ENCODE measurements around the gene HPCA. TPM values are rescaled to one million over a fixed set of nuclear protein-coding genes. Genes with fewer than 3 reads are reported as not detected.

HPCA gene
- total and polyA plus RNA-seq, 2 of the 8 experiments (the other 6 are each of a cell fraction or from before 2014, with no cell fraction given) = 0.70 to 1.4 TPM

GRCh38 chr1:32924881-32925344 lies 38.6 kb downstream of the HPCA start:
- H3K18ac ChIP-seq (ENCODE audit: extremely low read depth, low read length) = no peak overlapping the region
- DNase-seq (ENCODE audit: low read depth in 1 of 2, low spot score in 2 of 2) = peak in 1 of 2 experiments; percentile 82
- no peak overlapping the region for H3K56ac ChIP-seq (replicated peaks; ENCODE audit: insufficient read length, low read depth, low read length)
- H2BK20ac ChIP-seq (ENCODE audit: low read length) = no peak overlapping the region
- H3K9ac ChIP-seq (replicated peaks in 1 of 4; ENCODE audit: extremely low read depth in 1 of 4, low read depth in 3 of 4, low read length in 3 of 4) = no peak overlapping the region
- H3K27ac ChIP-seq (ENCODE audit: low read depth, low read length) = no peak overlapping the region
- H3K79me2 ChIP-seq (ENCODE audit: control insufficient read depth in 1 of 2, insufficient read depth in 2 of 2, low read length in 2 of 2) = no peaks in the 10 kb centered on the region
- no peak overlapping the region for H2BK12ac ChIP-seq (ENCODE audit: low read depth, low read length)
- H4K91ac ChIP-seq (replicated peaks; ENCODE audit: insufficient read length, low read length) = no peak overlapping the region
- H2BK5ac ChIP-seq (ENCODE audit: low read depth, low read length) = no peak overlapping the region
- no peak overlapping the region for H2AFZ ChIP-seq (ENCODE audit: low read length)
- H3K14ac ChIP-seq (ENCODE audit: insufficient read length) = no peak overlapping the region
- no peak overlapping the region for H2BK15ac ChIP-seq (ENCODE audit: low read length)
- no peak overlapping the region for H2AK5ac ChIP-seq (ENCODE audit: low read depth, low read length)
- ChIA-PET POLR2A (ENCODE audit: partially characterized antibody) (interaction anchor here (0.6 to 1.2 kb wide), 4 partner anchors 28 to 228 kb away, joined by 3 to 4 read pairs (median 3); no protein-coding TSS in a partner anchor), CTCF (ENCODE audit: partially characterized antibody) (interaction anchor here (0.7 to 2.0 kb wide), 10 partner anchors 8 to 259 kb away, joined by 3 to 10 read pairs (median 4); no protein-coding TSS in a partner anchor)
- no peak for TF ChIP-seq HDAC2 (IDR thresholded peaks at IDR 0.05; ENCODE audit: borderline replicate concordance in 1 of 2, low read depth in 2 of 2, low read length in 2 of 2)
- TF ChIP-seq EZH2 (IDR thresholded peaks at IDR 0.05; ENCODE audit: low read depth, low read length, severe bottlenecking) = no peak
- peak; percentile 2 to 44; a peak in 2 of 4 replicates for TF ChIP-seq RAD21 (IDR thresholded peaks at IDR 0.05 in 1 of 2, conservative IDR thresholded peaks at IDR 0.05 in 1 of 2; ENCODE audit: low read depth in 2 of 2, low read length in 2 of 2)
- no peak for TF ChIP-seq CTBP2 (IDR thresholded peaks at IDR 0.05; ENCODE audit: borderline replicate concordance, insufficient read depth, insufficient read length, low read length)
- TF ChIP-seq KDM4A (IDR thresholded peaks at IDR 0.05; ENCODE audit: low read depth, low read length, severe bottlenecking) = peak; percentile 40
- peak in 2 of 3 experiments; percentile 7 to 20; a peak in 3 of 4 replicates for TF ChIP-seq CTCF (IDR thresholded peaks at IDR 0.05; ENCODE audit: control extremely low read depth in 1 of 3, insufficient read depth in 1 of 3, low read depth in 1 of 3, low read length in 3 of 3)
- peak; percentile 44; the same call in 1 of the 2 replicates for TF ChIP-seq SUZ12 (IDR thresholded peaks at IDR 0.05; ENCODE audit: low read length)
- H3K4me3 ChIP-seq (ENCODE audit: extremely low read depth in 1 of 4, insufficient read depth in 2 of 4, low read depth in 3 of 4, low read length in 4 of 4) = peak overlapping the region; percentile 44 to 58 (median 54)
- peaks cover 0 to 4% (median 2%) of the 10 kb centered on the region in 4 experiments; a peak in 5 of 7 replicates for H3K4me1 ChIP-seq (replicated peaks in 1 of 4; ENCODE audit: control insufficient read depth in 3 of 4, insufficient read depth in 4 of 4, low read length in 3 of 4)
- peaks cover 11% of the 10 kb centered on the region; the same call in 1 of the 2 replicates for H3K23me2 ChIP-seq (ENCODE audit: low read depth, low read length)
- peaks cover 12 to 52% (median 49%) of the 10 kb centered on the region in 4 experiments for H3K27me3 ChIP-seq (replicated peaks in 1 of 4; ENCODE audit: control insufficient read depth in 3 of 4, extremely low read depth in 1 of 4, insufficient read depth in 3 of 4, low read length in 3 of 4)
- WGBS, 2 experiments (ENCODE audit: extremely low coverage in 1 of 2, insufficient coverage in 1 of 2, insufficient read length in 1 of 2, insufficient replicate concordance in 2 of 2, low coverage in 1 of 2, low lambda C conversion rate in 2 of 2, missing lambda C conversion rate in 1 of 2) = 1% methylated on average over 31 of the region's 31 CpGs; no CpG with 5 or more reads in 1 of the 2 experiments
- no peaks in the 10 kb centered on the region for H3K79me1 ChIP-seq (ENCODE audit: low read depth, low read length)
- no peaks in the 10 kb centered on the region for H3K9me3 ChIP-seq (ENCODE audit: insufficient read depth in 2 of 2, low read depth in 1 of 2, low read length in 1 of 2)
- no peak overlapping the region for H4K5ac ChIP-seq (ENCODE audit: insufficient read length, low read depth, low read length)
- no peak overlapping the region for H4K8ac ChIP-seq (ENCODE audit: extremely low read depth, insufficient read depth, low read length)
- no peaks in the 10 kb centered on the region for H3K36me3 ChIP-seq (ENCODE audit: control insufficient read depth in 2 of 4, insufficient read depth in 4 of 4, low read length in 3 of 4)
- no peaks in the 10 kb centered on the region for H4K20me1 ChIP-seq (replicated peaks in 1 of 2; ENCODE audit: control insufficient read depth in 1 of 2, insufficient read depth in 2 of 2, low read length in 2 of 2)
- no peak overlapping the region for H2BK120ac ChIP-seq (replicated peaks; ENCODE audit: low read depth, low read length)
- no peak for FAIRE-seq
- H3K4ac ChIP-seq (replicated peaks; ENCODE audit: insufficient read length, low read depth, low read length) = no peak overlapping the region
- H3K4me2 ChIP-seq (ENCODE audit: insufficient read depth in 1 of 2, low read depth in 2 of 2, low read length in 2 of 2) = peak overlapping the region; percentile 81 to 92
- H3K23ac ChIP-seq (ENCODE audit: insufficient read length) = no peak overlapping the region
